Breast epithelium (tissue), 4 donors: ENCODE measurements around the gene CCL18. TPM values are rescaled to one million over a fixed set of nuclear protein-coding genes. Genes with fewer than 3 reads are reported as not detected.
"Not testable (repeated sequence)": the region's sequence is repeated elsewhere in the genome, so short reads cannot be mapped to it uniquely, and the experiment has no call there.

Experiments used
- DNase-seq, 2 donors: peaks; one replicate each; pipeline ENCODE4 v3.0.0-alpha.2; 2019; ENCODE audit warnings: low spot score in 2 of 2
- H3K27ac ChIP-seq, 2 donors: fragments of 200-600 bp; sonication (generic) in 1 of 2; one replicate each; pipeline ENCODE4 v1.5.1; 2016 to 2019; ENCODE audit warnings: mild to moderate bottlenecking in 1 of 2
- H3K27me3 ChIP-seq, 2 donors: fragments of 200-600 bp; sonication (generic) in 1 of 2; one replicate each; pipeline versions ENCODE4 v1.5.1 to v1.6.0; 2017 to 2019; ENCODE audit warnings: control low read depth in 1 of 2, mild to moderate bottlenecking in 1 of 2
- H3K36me3 ChIP-seq: fragments of 200-600 bp; one replicate; pipeline ENCODE4 v1.5.1; 2019
- H3K4me1 ChIP-seq, 2 donors: fragments of 200-600 bp; sonication (generic); one replicate each; pipeline ENCODE4 v1.5.1; 2016 to 2019; ENCODE audit warnings: control low read depth in 1 of 2
- H3K4me3 ChIP-seq, 3 donors: fragments of 200-600 bp; sonication (generic); 1 replicate in 2 of 3; 2 replicates in 1 of 3; pipeline ENCODE4 v1.5.1; 2016 to 2019; ENCODE audit warnings: mild to moderate bottlenecking in 3 of 3, moderate library complexity in 2 of 3
- H3K9me3 ChIP-seq, 2 donors: fragments of 200-600 bp; sonication (generic) in 1 of 2; one replicate each; pipeline ENCODE4 v1.5.1; 2016 to 2019; ENCODE audit warnings: control low read depth in 1 of 2
- POLR2A ChIP-seq: fragments of 450-650 bp; IDR thresholded peaks from one replicate; pipeline ENCODE4 v1.6.1; 2016; ENCODE audit warnings: antibody characterized with exemption, mild to moderate bottlenecking, moderate library complexity
- POLR2AphosphoS5 ChIP-seq, 3 donors: sonication (generic); formaldehyde crosslinking; IDR thresholded peaks; one replicate each; pipeline ENCODE4 v1.6.1; 2017; ENCODE audit warnings: antibody characterized with exemption in 3 of 3
- intact Hi-C: fragments of 100-400 bp; cut with DNase I; formaldehyde crosslinking; loops from one replicate; pipeline ENCODE4 v1.15.1; 2023; ENCODE audit warnings: low total_unique reads
- total RNA-seq, 3 donors: library from RNA; depleted of rRNA; stranded (reverse); fragments of >200 nt; gene quantifications; one replicate each; pipeline ENCODE4 v1.1.0, GENCODE V29; 2016
- TF ChIP-seq, protein P1 (sequence below), 3 donors: fragments of 450-650 bp; IDR thresholded peaks; one replicate each; pipeline ENCODE4 v1.5.1; 2016 to 2017; ENCODE audit warnings: antibody characterized with exemption in 3 of 3, mild to moderate bottlenecking in 3 of 3, moderate library complexity in 3 of 3

The CCL18 gene
- total RNA-seq, 3 donors from 2014 or later: 1.3 to 116 TPM; not detected in 1

DNA sequence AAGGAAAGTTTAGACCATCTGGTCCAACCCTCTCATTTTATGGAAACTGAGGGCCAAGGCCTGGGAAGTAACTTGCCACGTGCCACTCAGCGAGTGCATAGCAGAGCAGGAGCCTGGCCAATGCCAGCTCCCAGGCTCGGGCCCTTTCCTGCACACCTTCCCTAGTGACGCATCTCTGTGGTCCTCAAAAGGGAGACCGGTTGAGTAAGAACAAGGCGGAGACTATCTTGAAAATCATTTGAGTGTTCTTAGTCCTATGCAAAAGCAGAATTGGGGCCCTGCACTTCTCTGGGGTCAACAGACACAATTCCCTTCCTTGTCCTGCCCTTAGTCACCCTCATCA lies 42.4 kb downstream of the CCL18 start:
- Histone ChIP-seq H3K4me3 (no peak overlapping the region), H3K27me3 (no peaks in the 10 kb centered on the region), H3K4me1 (no peaks in the 10 kb centered on the region), H3K27ac (no peak overlapping the region), H3K36me3 (no peaks in the 10 kb centered on the region), H3K9me3 (no peaks in the 10 kb centered on the region)
- intact Hi-C loops: no loop called here
- DNase-seq: no peak
- TF ChIP-seq, protein P1, sequence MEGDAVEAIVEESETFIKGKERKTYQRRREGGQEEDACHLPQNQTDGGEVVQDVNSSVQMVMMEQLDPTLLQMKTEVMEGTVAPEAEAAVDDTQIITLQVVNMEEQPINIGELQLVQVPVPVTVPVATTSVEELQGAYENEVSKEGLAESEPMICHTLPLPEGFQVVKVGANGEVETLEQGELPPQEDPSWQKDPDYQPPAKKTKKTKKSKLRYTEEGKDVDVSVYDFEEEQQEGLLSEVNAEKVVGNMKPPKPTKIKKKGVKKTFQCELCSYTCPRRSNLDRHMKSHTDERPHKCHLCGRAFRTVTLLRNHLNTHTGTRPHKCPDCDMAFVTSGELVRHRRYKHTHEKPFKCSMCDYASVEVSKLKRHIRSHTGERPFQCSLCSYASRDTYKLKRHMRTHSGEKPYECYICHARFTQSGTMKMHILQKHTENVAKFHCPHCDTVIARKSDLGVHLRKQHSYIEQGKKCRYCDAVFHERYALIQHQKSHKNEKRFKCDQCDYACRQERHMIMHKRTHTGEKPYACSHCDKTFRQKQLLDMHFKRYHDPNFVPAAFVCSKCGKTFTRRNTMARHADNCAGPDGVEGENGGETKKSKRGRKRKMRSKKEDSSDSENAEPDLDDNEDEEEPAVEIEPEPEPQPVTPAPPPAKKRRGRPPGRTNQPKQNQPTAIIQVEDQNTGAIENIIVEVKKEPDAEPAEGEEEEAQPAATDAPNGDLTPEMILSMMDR (IDR thresholded peaks at IDR 0.05): no peak
- TF ChIP-seq POLR2A (no peak), POLR2AphosphoS5 (IDR thresholded peaks at IDR 0.05) (no peak)

DNA sequence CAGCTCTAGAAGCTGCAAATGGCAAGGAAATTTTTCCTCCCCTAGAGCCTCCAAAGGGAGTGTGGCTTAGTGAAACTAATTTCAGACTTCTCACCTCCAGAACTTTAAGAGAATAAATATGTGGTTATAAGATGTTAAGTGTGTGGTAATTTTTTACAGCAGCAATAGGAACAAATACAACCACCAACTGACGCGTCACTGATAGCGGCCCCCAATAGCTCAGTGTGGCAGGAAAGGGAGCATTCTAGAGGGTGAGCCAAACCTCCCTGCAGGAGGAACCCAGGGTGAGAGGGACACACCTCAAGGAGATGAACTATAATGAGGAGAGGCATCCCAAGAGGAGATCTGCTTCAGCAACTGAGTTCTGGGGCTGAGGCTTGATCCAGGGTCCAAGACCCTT lies 43.6 kb downstream of the CCL18 start:
- Histone ChIP-seq H3K4me3 (no peak overlapping the region), H3K36me3 (no peaks in the 10 kb centered on the region), H3K27me3 (no peaks in the 10 kb centered on the region), H3K27ac (no peak overlapping the region), H3K9me3 (no peaks in the 10 kb centered on the region), H3K4me1 (no peaks in the 10 kb centered on the region)
- intact Hi-C loops: no loop called here
- DNase-seq: no peak
- no peak for TF ChIP-seq POLR2AphosphoS5 (IDR thresholded peaks at IDR 0.05)
- no peak for TF ChIP-seq POLR2A
- TF ChIP-seq, protein P1 (IDR thresholded peaks at IDR 0.05): no peak

DNA sequence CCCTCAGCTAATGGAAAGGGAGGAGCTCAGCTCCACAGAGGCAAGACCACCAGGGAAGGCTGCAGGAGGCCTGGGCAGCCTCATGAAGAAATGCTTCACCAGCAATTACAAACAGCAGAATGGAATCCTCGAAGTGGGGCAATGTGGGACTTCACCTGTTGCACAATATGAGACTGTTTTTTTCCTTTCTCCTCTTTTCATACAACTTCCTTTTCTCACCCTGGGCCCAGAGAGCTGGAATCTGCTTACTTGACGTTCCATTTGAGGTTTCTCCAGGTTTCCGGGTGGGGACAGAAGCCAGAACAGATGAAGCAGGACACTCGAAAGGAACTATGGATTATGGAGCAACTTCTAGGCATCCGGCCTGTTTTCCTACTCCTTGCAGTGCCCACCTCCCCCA lies 44.2 kb downstream of the CCL18 start:
- H3K4me1 ChIP-seq, H3K27ac ChIP-seq, H3K9me3 ChIP-seq, DNase-seq, H3K4me3 ChIP-seq, H3K36me3 ChIP-seq, intact Hi-C loops, H3K27me3 ChIP-seq: not testable (repeated sequence)

DNA sequence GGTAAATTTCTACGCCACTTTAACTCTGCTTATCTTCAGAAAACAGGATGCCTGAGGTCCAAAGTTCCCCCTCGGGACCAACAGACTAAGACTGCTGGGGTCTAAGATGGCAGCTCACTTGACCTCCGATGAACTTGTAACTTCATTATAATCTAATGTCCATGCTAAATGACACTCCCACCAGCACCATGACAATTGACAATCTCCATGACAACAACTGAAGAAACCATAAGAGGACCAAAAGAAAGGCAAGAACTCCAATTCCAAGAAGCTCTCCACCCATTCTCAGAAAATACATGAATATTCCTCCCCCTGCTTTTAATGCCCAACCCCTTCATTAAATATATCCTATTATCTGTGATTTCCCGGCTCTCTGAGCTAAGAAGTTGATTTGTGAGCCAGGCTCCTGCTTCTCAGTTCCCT lies 47.0 kb downstream of the CCL18 start:
- H3K36me3 ChIP-seq: no peaks in the 10 kb centered on the region
- no peak for DNase-seq
- no peak overlapping the region for H3K27ac ChIP-seq
- no peaks in the 10 kb centered on the region for H3K27me3 ChIP-seq
- H3K4me1 ChIP-seq: no peaks in the 10 kb centered on the region
- intact Hi-C loops: no loop called here
- H3K9me3 ChIP-seq: no peaks in the 10 kb centered on the region
- no peak for TF ChIP-seq POLR2AphosphoS5 (IDR thresholded peaks at IDR 0.05)
- TF ChIP-seq, protein P1 (IDR thresholded peaks at IDR 0.05): no peak
- no peak overlapping the region for H3K4me3 ChIP-seq

DNA sequence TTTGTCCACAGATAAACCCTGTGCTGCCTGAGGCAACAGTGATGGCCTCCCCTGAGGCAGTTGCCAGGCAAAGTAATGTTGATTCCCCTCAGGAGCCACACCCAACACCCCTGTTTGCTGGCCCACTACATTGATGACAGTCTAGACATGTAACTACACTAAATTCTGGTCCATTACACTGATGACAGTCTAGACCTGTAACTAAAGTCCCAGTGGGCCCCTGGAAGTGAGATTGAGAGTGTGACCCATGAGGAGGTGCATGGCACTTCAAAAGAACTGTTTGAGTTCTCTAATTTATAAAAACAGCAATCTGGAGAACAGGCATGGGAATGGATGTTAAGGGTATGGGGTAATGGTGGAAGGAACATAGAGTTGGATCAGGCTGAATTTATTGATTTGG lies 48.5 kb downstream of the CCL18 start:
- no peaks in the 10 kb centered on the region for H3K4me1 ChIP-seq
- no peak overlapping the region for H3K4me3 ChIP-seq
- H3K36me3 ChIP-seq: no peaks in the 10 kb centered on the region
- no peaks in the 10 kb centered on the region for H3K27me3 ChIP-seq
- no peak for DNase-seq
- intact Hi-C loops: no loop called here
- TF ChIP-seq POLR2A (no peak), POLR2AphosphoS5 (IDR thresholded peaks at IDR 0.05) (no peak)
- TF ChIP-seq, protein P1 (IDR thresholded peaks at IDR 0.05): no peak
- no peak overlapping the region for H3K27ac ChIP-seq
- H3K9me3 ChIP-seq: no peaks in the 10 kb centered on the region

DNA sequence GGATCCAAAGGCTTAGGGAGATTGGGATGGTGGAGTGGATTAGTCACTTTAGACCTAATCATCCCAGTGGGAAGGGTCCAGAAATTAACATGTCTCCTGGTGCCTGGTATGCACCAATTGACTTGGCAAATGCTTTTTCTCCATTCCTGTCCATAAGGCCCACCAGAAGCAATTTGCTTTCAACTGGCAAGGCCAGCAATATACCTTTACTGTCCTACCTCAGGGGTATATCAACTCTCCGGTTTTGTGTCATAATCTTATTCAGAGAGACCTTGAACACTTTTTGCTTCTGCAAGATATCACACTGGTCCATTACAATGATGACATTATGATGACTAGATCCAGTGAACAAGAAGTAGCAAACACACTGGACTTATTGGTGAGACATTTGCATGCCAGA lies 49.1 kb downstream of the CCL18 start:
- H3K4me1 ChIP-seq, intact Hi-C loops, DNase-seq, H3K27me3 ChIP-seq, H3K9me3 ChIP-seq, H3K27ac ChIP-seq, H3K4me3 ChIP-seq, H3K36me3 ChIP-seq: not testable (repeated sequence)

DNA sequence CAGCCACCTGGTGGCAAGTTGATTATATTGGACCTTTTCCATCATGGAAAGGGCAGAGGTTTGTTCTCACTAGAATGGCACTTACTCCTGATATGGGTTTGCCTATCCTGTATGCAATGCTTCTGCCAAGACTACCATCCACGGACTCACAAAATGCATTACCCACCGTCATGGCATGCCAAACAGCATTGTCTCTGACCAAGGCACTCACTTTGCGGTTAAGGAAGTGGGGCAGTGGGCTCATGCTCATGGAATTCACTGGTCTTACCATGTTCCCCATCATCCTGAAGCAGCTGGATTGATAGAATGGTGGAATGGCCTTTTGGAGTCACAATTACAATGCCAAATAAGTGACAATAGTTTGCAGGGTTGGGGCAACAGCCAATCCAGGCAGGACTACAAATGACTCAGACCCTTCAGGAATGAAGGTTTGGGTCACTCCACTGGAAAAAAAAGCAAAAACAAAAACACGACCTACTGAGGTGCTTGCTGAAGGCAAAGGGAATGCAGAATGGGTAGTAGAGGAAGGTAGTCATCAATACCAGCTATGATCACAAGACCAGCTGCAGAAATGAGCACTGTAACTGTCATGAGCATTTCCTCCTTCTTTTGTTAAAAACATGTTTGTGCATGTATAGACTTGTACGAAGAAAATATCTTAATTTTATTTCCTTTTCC lies 51.0 kb downstream of the CCL18 start:
- intact Hi-C loops, H3K36me3 ChIP-seq, H3K27ac ChIP-seq, H3K4me1 ChIP-seq, H3K4me3 ChIP-seq, H3K9me3 ChIP-seq, H3K27me3 ChIP-seq, DNase-seq: not testable (repeated sequence)

DNA sequence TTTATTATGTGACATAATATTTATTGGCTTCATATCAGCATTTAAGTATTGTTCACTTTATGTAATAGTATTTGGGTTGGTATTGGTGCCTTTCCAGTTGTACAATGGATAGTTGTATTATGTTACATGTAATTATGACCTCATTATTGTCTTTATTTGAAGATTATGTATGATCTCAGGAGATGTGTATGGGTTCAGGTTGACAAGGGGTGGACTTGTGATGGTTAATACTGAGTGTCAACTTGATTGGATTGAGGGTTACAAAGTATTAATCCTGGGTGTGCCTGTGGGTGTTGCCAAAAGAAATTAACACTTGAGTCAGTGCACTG lies 51.5 kb downstream of the CCL18 start:
- H3K27me3 ChIP-seq, DNase-seq, H3K4me1 ChIP-seq, intact Hi-C loops, H3K36me3 ChIP-seq, H3K4me3 ChIP-seq, H3K27ac ChIP-seq, H3K9me3 ChIP-seq: not testable (repeated sequence)
